Embryonic facial prominence (tissue), 1 donor: ENCODE data around the gene TOE1.
"Not testable (repeated sequence)": the region's sequence is repeated elsewhere in the genome, so short reads cannot be mapped to it uniquely, and the experiment has no call there.

Source experiments
- DNase-seq: peaks from one replicate; pipeline ENCODE4 v3.0.0-alpha.2; 2016; ENCODE audit errors: extremely low spot score

The TOE1 gene

GRCh38 chr1:45355683-45356082, 15.7 kb downstream of the TOE1 start:
- DNase-seq: no peak

GRCh38 chr1:45356186-45356585, 16.2 kb downstream of the TOE1 start:
- no peak for DNase-seq

- peak; percentile 43 for DNase-seq
Measured at GRCh38 chr1:45359882-45360513, 20.0 kb downstream of the TOE1 start.

- DNase-seq: not testable (repeated sequence)
Measured at GRCh38 chr1:45360981-45361380, 21.0 kb downstream of the TOE1 start.

GRCh38 chr1:45364294-45364693, 24.3 kb downstream of the TOE1 start:
- DNase-seq: no peak

GRCh38 chr1:45365051-45365450, 25.1 kb downstream of the TOE1 start:
- DNase-seq: no peak

- DNase-seq: no peak
Measured at GRCh38 chr1:45370575-45370974, 30.6 kb downstream of the TOE1 start.

GRCh38 chr1:45373573-45373972, 33.6 kb downstream of the TOE1 start:
- DNase-seq: no peak

- no peak for DNase-seq
Measured at GRCh38 chr1:45375104-45376090, 35.4 kb downstream of the TOE1 start.

GRCh38 chr1:45378184-45378583, 38.2 kb downstream of the TOE1 start:
- DNase-seq: no peak

- DNase-seq: no peak
Measured at GRCh38 chr1:45379524-45379923, 39.6 kb downstream of the TOE1 start.

GRCh38 chr1:45380125-45380524, 40.2 kb downstream of the TOE1 start:
- DNase-seq: no peak

- DNase-seq: no peak
Measured at GRCh38 chr1:45380730-45381129, 40.8 kb downstream of the TOE1 start.

GRCh38 chr1:45381243-45381642, 41.3 kb downstream of the TOE1 start:
- no peak for DNase-seq

GRCh38 chr1:45383191-45383590, 43.2 kb downstream of the TOE1 start:
- no peak for DNase-seq

- not testable (repeated sequence) for DNase-seq
Measured at GRCh38 chr1:45384213-45384612, 44.2 kb downstream of the TOE1 start.

GRCh38 chr1:45385302-45385701, 45.3 kb downstream of the TOE1 start:
- no peak for DNase-seq

- no peak for DNase-seq
Measured at GRCh38 chr1:45386219-45386618, 46.2 kb downstream of the TOE1 start.
